ENCODE data around the gene MRPL14.

GRCh38 chr6:44148306-44148705 lies 21.1 kb upstream of the MRPL14 start:
- TF ChIP-seq CTCF (IDR thresholded peaks at IDR 0.05): no peak
- no peak for TF ChIP-seq POLR2A (IDR thresholded peaks at IDR 0.05)

All from tibial nerve (tissue), 3 donors.